GM23338 (cell line): ENCODE data around the gene TTC33.

Source experiments
- POLR2AphosphoS5 ChIP-seq: IDR thresholded peaks from 2 replicates; pipeline ENCODE4 v1.6.1; 2016; ENCODE audit warnings: antibody characterized with exemption, low read depth
- TF ChIP-seq, protein P1 (sequence below), 2 experiments: fragments of 200-600 bp in 1 of 2; sonication (generic) in 1 of 2; conservative IDR thresholded peaks; 2 replicates each; pipeline versions ENCODE4 v1.5.1 to v1.6.1; 2016 to 2017; ENCODE audit warnings: antibody characterized with exemption in 2 of 2, low read depth in 2 of 2, mild to moderate bottlenecking in 2 of 2, moderate library complexity in 1 of 2

DNA sequence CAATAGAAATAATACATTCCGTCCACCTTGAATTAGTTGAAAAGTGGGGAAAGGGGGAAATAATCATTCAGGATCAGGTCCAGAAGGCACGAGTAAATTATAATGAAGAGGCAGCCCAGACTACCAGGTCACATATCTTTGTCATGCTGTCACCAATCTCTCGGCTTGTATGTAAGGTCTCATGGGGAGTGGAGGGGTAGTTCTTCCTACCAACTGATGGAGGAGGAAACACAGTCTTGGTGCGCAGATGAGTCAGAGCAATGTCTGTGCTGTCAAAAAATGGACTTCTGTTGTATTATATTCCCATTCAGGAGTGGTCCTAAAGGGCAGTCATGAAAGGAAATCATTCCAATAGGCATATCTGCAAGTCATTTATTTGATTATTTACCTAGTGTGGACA is 240.3 kb downstream of the TTC33 start:
- TF ChIP-seq, protein P1, sequence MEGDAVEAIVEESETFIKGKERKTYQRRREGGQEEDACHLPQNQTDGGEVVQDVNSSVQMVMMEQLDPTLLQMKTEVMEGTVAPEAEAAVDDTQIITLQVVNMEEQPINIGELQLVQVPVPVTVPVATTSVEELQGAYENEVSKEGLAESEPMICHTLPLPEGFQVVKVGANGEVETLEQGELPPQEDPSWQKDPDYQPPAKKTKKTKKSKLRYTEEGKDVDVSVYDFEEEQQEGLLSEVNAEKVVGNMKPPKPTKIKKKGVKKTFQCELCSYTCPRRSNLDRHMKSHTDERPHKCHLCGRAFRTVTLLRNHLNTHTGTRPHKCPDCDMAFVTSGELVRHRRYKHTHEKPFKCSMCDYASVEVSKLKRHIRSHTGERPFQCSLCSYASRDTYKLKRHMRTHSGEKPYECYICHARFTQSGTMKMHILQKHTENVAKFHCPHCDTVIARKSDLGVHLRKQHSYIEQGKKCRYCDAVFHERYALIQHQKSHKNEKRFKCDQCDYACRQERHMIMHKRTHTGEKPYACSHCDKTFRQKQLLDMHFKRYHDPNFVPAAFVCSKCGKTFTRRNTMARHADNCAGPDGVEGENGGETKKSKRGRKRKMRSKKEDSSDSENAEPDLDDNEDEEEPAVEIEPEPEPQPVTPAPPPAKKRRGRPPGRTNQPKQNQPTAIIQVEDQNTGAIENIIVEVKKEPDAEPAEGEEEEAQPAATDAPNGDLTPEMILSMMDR (conservative IDR thresholded peaks at IDR 0.05; ENCODE audit: low read depth in 2 of 2): no peak
- no peak for TF ChIP-seq POLR2AphosphoS5
